Raji (cell line): ENCODE data around the gene FEM1C.

Source experiments
- POLR2A ChIP-seq: IDR thresholded peaks from 2 replicates; pipeline ENCODE4 v1.6.1; 2011; ENCODE audit warnings: low read depth, low read length, control low read depth; ENCODE audit not compliant: insufficient read depth

Gene FEM1C

DNA sequence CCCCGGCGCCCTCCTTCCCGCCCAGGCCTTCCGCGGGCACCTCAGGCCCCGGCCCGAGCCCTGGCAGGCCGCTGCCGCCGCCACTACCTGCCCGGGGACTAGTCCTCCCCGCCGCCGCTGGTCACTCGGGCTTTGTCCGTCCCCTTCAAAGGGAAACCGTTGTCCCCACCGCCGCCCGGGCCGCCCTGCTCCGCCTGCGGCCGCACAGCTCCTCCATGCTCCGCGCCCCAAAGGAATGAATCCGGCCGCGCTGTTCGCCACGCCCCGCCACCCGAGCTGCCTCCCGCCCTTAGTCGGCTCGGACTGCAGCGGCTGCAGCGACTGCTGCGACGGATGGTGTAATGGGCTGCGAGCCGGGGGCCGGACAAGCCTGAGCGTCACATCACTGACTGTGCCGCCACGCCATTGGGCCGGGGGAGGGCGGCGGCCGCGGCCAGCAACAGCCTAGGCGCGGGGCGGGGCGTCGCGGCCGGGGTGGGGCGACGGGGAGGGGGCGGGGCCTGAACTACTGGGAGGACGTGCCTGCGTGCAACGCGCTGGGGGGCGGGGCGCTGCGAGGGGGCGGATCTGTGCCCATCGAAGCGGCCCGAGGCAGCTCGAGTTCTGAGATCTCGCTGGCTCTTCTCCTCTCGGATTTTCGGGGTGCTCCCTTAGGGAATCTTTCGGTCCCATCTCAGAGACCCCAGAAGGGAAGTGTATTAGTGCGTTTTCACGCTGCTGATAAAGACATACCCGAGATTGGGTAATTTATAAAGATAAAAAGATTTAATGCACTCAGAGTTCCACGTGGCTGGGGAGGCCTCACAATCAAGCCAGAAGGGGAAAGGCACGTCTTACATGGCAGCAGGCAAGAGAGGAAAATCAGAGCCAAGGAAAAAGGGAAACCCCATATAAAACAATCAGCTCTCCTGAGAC lies at the start of gene FEM1C:
FEM1C (minus strand) TSS at position 340 of the 915 bp plus-strand sequence. CDS start 1,282 bp downstream, outside the sequence.
- TF ChIP-seq POLR2A = peak; percentile 93

DNA sequence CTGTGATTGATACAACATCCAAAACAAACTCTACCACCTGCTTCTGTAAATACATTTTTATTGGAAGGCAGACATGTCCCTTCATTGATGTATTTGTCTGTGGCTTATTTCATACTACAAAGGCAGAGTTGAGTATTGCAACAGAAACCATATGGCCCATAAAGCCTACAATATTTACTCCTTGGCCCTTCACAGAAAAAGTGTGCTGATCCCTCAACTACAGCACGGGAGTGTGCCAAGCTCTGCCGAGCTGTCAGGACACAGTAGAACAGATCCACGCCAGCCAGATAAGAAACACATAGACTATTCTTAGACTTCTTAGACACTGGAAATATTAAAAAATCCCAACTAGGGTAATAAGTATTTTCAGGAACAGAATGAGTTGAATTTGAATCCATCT lies 44.5 kb upstream of the FEM1C start:
- no peak for TF ChIP-seq POLR2A

DNA sequence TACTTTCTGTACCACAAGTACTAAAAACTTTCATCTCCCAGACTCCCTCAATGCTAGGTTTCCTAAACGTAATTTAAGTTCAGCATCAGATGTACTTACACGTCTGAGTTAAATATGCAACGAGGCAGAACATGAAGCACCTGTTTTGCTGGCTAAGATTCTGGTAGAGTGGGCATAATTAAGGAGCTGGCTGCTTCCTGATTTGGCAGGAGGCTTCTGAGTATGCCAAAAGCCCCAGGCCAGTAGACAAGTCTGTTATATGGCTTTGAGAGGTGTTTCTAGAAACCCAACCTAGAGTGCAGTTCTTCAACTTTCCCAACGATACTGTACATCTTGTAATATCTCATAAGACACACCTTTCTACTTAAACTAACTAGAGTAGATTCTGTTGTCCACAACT lies 44.1 kb upstream of the FEM1C start:
- no peak for TF ChIP-seq POLR2A

DNA sequence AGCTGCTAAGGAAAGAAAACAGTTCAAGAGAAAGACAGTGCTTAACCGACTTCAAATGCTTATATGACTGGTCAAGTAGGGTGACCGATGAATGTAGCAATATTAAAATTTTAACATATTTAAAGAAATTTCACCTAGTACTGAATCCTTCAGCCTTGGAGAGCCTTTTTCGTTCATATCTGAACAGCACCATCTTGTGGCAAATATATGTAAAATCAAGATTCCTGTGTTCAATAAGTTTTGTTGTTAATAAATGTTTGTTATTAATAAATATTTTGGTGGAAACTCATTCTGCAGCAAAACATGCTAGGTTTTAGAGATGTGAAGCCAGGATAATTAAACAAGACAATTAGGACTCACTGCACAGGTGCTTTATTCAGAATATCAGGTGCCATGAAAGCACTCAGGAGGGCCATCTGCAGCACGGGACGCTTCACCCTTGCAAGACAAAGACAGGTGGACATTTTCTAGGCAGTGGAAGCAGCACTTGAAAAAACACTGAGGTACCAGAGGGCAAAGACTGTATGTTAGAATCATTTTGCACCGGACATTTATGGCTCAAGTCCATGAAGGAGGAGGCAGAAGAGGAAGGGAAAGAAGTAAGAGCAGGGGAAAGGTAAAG lies 42.1 kb upstream of the FEM1C start:
- no peak for TF ChIP-seq POLR2A

DNA sequence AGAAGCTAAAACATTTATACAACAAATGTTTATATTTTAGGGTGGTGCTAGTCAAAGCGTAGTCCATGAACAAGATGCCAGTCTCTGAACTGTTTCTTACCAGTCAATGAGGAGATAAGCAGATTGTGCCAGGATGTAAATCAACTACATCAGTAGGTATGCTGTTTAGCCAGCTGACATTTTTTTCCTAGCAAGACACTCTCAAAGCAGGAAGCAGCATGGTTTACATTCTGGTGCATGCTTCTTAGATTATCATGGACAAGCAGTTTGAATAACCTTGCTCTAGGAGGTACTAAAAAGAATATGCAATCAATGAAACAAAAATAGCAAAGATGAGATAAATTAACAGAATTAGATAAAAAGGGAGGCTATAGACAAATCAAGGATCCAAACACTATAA lies 40.7 kb upstream of the FEM1C start:
- no peak for TF ChIP-seq POLR2A

- TF ChIP-seq POLR2A = no peak
These were observed 39.9 kb upstream of the FEM1C start for GRCh38 chr5:115584501-115584900.

DNA sequence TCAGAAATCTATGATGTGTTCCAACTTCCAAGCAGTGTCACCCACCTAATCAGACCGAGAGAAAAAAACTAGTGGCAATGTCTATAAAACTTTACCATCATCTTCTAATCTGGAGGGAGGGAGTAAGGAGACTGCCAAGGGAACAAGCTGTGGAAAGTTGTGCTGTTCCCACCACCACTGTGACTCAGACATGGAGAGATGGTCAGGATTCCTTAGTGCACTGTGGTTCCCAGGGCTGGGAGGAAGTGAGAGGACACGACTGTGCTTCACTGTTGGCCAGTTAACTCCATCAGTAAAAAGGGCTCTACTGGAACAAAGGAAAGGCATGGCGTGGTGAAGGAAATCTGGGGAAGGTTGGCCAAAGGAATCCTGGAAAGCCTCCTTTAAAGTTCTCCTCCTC lies 38.9 kb upstream of the FEM1C start:
- no peak for TF ChIP-seq POLR2A

DNA sequence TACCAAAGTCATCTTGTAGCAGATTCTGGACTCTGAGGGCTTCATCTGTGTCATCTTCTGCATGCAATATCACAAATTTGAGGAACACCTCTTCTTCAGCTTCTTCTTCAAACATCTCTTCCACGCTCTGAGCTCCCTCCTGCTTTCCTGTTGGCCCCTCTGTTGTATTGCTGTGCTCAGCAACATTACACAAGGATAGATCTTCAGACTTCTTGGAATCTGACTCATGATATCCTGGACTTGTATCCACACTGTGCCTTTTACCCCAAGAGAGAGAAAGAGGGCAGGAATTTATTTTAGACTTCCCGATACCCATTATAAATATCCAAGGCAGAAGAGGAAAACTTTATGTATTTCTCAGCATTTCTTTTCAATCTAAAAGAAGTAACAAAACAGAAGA lies 36.4 kb upstream of the FEM1C start:
- no peak for TF ChIP-seq POLR2A

DNA sequence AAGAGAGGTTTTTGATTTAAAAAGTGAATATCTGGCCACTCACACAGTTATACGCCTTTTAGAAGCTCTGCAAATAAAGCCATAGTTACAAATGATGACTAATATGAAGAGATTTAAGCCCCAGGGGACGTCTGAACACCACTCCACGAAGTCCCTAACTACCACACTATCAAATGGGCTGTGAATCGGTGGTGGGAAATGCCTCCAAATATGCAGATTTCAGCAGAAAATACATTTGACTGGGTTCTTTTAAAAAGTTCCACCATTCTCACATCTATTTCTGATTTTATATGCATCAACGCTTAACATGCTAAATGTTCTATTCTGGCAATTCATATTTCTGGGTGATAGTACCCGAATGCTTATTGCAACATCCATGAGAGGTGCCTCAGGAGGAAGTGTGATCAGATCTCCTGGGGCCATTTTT lies 35.2 kb upstream of the FEM1C start:
- no peak for TF ChIP-seq POLR2A

DNA sequence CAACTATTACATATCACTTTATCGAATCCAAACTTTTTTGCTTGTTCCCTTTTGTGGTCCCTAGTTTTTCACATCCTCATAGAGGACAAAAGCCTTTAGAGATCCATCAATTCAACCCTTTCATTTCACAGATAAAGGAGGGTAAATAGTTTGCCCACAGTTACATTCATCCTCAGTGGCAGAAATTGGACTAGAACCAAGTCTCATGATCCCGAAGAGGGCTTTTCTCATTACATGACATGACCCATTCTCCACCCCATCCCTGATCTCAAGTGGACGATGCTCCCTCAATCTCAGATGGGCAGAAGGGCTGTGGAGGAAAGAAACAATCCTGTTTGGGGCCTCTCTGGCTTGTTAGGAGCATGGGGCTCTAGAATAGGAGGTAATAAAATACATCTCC lies 34.6 kb upstream of the FEM1C start:
- no peak for TF ChIP-seq POLR2A

DNA sequence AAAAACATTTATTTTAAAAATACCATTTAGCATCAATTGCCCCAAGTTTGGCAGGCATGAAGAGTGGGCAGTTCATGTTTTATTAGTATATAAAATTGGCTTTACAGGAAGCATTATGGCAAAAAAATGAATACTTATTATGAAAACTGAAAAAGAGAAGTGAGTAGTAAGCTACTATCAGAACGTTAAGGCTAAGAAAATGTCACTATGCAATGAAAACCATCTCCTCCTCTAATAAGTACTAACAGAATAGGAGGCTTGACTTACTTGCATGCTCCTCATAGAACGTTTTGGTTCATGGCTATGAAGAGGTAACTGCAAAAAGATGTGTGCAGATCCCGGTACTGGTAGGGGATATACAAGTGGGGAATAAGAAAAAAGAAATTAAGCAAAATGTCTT lies 34.1 kb upstream of the FEM1C start:
- no peak for TF ChIP-seq POLR2A

DNA sequence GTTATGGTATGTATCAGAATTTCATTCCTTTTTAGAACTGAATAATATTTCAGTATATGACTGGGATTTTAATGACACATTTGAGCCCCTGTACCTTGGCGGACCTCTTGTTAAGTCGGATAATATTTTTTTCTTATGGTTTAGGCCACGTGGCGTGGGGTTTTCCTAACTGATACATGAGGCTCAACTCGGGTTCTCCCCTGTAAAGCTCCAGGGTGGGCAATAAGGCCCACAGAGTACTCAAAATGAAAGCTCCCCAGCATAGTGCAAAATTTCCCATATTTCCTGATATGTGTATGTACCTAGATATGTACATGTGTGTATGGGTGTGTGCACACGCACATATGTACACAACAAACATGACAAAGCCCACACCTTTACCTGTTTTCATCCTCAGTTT lies 33.2 kb upstream of the FEM1C start:
- TF ChIP-seq POLR2A = no peak

DNA sequence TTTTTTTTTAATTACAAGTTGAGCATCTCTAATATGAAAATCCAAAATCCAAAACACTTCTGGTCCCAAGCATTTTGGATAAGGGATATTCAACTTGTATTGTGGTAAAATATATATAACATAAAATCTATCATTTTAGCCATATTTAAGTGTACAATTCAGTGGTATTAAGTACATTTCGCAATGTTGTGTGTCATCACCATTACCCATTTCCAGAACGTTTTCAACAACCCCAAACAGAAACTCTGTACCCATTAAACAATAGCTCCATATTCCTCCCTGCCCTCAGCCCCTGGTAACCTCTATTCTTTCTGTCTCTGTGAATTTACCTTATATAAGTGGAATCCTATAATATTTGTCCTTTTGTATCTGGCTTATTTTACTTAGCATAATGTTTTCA lies 32.8 kb upstream of the FEM1C start:
- TF ChIP-seq POLR2A = no peak

DNA sequence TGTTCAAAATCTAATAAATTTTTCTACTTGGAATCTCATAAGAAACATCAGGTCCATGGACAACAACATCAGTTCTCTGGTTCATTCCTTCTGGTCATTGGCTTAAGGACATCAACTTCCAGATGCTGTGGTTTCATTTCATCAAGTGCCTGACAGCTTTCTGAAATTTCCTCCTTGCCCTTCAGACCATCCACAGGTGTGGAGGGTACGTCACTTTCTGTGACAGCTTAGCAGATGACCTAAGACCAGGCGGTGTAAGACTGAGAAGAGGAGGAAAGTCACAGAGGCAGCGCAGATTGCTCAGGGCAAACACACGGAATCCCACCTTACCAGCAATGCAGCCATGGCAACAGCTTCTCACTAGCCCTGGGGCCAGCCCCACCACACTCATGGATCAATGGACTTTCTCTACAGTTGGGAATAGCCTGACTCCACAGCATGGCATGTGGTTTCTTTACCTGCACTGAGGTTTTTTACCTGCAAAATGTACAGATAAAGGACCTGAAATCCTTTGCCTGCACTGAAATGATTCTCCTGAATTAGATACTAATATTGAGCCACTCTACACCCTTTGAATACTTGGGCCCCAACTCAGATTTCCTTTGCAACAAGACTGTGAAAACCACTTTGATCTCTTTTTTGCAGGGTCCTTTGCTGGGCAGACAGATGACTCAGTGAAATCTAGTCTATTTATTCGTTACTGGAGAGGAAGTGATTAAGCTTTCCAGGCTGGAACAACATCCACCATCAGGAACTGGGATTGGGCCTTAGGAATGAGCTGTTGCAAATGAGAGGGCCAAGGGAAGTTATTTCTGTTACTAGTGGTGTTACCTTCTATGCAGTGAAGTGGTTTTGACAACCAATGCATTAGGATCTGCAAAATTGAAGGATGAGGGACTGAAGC lies 30.8 kb upstream of the FEM1C start:
- TF ChIP-seq POLR2A = no peak

DNA sequence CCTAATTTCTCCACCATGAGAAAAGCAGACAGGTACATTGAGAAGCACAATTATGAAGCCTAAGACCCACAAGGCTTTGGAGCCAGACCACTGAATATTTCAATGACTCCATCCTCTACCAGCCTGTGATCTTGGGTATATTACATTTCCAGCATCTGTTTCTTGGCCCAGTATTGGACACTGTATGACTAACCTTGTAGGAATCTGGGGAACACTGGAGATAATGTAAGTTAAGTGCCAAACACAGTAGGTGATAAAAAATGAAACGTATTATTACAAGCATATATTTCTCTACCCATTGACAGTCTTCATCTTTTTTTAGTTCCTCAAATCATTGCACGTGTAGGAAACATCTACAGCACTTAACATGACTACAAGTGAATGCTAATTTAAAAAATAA lies 28.6 kb upstream of the FEM1C start:
- TF ChIP-seq POLR2A = no peak
